Measurements from ENCODE around the gene TMEM30A.

- TF ChIP-seq CTCF (conservative IDR thresholded peaks at IDR 0.05; ENCODE audit: low read length) (no peak), EZH2phosphoT487 (IDR thresholded peaks at IDR 0.05; ENCODE audit: borderline replicate concordance, low read depth, low read length) (no peak)
Measured at GRCh38 chr6:75261299-75261698, 23.3 kb downstream of the TMEM30A start.

Data from OCI-LY7 (cell line).